ENCODE data around the gene PRRT1B. TPM values are rescaled to one million over a fixed set of nuclear protein-coding genes. Genes with fewer than 3 reads are reported as not detected.
"Not testable (repeated sequence)": the region's sequence is repeated elsewhere in the genome, so short reads cannot be mapped to it uniquely, and the experiment has no call there.

Gene PRRT1B
- total RNA-seq, 1 donor from 2014 or later: not detected

DNA sequence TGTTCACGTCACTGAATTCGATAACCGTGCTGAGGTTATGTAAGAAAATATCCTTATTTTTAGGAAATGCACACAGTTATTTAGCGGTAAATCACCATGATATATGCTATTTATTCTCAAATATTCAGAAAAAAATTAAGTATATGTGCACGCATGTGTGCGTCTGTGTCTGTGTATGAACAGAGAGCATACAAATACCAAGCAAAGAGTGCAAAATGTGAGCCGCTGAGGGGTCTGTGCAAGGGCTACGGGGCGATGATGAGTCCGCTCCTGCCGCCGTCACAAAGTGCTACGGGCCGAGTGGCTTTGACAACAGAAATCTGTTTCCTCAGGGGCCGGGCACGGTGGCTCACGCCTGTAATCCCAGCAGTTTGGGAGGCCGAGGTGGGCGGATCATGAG is 7.4 kb upstream of the PRRT1B start:
- no peak for DNase-seq (ENCODE audit: low spot score in 2 of 2, unreplicated experiment in 2 of 2)
- Mint-ChIP-seq H3K9me3 (peaks cover 7% of the 10 kb centered on the region), H3K27ac (no peak overlapping the region), H3K27me3 (ENCODE audit: low read depth) (no peaks in the 10 kb centered on the region), H3K4me3 (no peak overlapping the region), H3K36me3 (no peaks in the 10 kb centered on the region), H3K4me1 (no peaks in the 10 kb centered on the region)
- TF ChIP-seq, protein P1, sequence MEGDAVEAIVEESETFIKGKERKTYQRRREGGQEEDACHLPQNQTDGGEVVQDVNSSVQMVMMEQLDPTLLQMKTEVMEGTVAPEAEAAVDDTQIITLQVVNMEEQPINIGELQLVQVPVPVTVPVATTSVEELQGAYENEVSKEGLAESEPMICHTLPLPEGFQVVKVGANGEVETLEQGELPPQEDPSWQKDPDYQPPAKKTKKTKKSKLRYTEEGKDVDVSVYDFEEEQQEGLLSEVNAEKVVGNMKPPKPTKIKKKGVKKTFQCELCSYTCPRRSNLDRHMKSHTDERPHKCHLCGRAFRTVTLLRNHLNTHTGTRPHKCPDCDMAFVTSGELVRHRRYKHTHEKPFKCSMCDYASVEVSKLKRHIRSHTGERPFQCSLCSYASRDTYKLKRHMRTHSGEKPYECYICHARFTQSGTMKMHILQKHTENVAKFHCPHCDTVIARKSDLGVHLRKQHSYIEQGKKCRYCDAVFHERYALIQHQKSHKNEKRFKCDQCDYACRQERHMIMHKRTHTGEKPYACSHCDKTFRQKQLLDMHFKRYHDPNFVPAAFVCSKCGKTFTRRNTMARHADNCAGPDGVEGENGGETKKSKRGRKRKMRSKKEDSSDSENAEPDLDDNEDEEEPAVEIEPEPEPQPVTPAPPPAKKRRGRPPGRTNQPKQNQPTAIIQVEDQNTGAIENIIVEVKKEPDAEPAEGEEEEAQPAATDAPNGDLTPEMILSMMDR (IDR thresholded peaks at IDR 0.05; ENCODE audit: unreplicated experiment): no peak

DNA sequence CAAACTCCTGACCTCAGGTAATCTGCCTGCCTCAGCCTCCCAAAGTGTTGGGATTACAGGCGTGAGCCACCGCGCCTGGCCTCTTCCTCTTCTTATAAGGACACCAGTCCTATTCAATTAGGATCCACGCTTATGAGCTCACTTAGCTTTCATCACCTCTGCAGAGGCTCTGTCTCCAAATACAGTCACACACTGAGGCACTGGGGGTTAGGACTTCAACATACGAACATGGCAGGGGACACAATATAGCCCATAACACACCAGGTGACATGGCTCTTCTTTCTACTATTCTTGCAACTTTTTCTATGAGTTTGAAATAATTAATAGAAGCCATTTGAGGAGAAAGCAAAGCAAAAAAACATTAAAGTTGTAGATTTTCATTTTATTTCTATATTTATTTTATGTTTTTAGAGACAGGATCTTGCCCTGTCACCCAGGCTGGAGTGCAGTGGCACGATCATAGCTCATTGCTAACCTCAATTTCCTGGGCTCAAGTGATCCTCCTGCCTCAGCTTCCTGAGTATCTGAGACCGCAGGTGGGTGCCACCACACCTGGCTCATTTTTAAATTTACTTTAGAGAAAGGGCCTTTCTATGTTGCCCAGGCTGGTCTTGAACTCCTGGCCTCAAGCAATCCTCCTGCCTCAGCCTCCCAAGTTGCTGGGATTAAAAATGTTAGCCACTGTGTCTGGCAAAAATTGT is 6.0 kb upstream of the PRRT1B start:
- Mint-ChIP-seq H3K27ac (no peak overlapping the region), H3K27me3 (ENCODE audit: low read depth) (no peaks in the 10 kb centered on the region), H3K36me3 (peaks cover 6% of the 10 kb centered on the region), H3K4me3 (no peak overlapping the region), H3K4me1 (no peaks in the 10 kb centered on the region), H3K9me3 (peaks cover 15% of the 10 kb centered on the region)
- TF ChIP-seq, protein P1 (IDR thresholded peaks at IDR 0.05; ENCODE audit: unreplicated experiment): no peak
- DNase-seq (ENCODE audit: low spot score in 2 of 2, unreplicated experiment in 2 of 2): no peak

DNA sequence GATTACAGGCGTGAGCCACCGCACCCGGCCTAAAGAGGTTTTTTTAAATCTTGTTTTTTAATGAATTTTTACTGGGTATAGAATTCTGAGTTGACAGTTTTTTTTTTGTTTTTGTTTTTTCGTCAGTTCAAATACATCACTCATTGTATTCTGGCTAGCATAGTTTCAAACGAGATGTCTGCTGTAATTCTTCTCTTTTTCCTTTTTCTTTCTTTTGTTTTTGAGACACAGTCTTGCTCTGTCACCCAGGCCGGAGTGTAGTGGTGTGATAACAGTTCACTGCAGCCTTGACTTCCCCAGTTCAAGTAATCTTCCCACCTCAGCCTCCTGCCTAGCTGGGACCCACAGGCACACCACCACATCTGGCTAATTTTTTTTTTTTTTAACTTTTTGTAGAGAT is 2.2 kb upstream of the PRRT1B start:
- Mint-ChIP-seq H3K9me3 (peaks cover 18% of the 10 kb centered on the region), H3K27me3 (ENCODE audit: low read depth) (peaks cover 14% of the 10 kb centered on the region), H3K4me1 (no peaks in the 10 kb centered on the region), H3K27ac (no peak overlapping the region), H3K4me3 (no peak overlapping the region), H3K36me3 (peaks cover 8% of the 10 kb centered on the region)
- no peak for DNase-seq (ENCODE audit: low spot score in 2 of 2, unreplicated experiment in 2 of 2)
- TF ChIP-seq, protein P1 (IDR thresholded peaks at IDR 0.05; ENCODE audit: unreplicated experiment): no peak

DNA sequence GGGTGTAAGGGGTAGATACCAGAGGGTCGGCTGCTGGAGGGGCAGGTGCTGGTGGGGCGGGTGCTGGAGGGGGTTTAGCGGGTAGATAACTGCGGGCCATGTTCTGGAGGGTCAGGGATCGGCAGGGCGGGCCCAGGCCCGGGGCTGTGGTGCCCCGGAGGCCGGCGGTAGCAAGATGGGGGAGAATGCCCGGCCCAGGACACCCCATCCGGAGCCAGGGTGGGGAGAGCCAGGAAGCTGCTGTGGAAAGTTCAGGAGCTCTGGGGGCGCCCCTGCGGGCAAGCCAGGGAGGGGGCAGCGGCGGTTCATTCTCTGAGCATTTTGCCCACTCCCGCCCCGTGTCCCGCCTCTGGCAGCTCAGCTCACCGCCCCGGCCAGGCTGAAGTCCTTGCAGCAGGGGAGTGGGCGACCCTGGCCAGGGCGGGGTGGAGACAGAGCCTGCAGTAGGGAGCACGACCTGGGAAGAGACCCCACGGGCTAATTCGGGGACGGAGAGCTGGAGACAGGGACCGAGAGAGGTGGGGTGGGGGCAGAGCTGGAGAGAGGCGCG is 538 bp downstream of the PRRT1B start:
- TF ChIP-seq, protein P1 (IDR thresholded peaks at IDR 0.05; ENCODE audit: unreplicated experiment): no peak
- peaks cover 18% of the 10 kb centered on the region for H3K9me3 Mint-ChIP-seq
- H3K27me3 Mint-ChIP-seq (ENCODE audit: low read depth): peaks cover 25% of the 10 kb centered on the region
- H3K36me3 Mint-ChIP-seq: peaks cover 8% of the 10 kb centered on the region
- H3K4me3 Mint-ChIP-seq: peak overlapping the region; percentile 17
- H3K27ac Mint-ChIP-seq: no peak overlapping the region
- H3K4me1 Mint-ChIP-seq: no peaks in the 10 kb centered on the region
- DNase-seq (ENCODE audit: low spot score in 2 of 2, unreplicated experiment in 2 of 2): no peak

DNA sequence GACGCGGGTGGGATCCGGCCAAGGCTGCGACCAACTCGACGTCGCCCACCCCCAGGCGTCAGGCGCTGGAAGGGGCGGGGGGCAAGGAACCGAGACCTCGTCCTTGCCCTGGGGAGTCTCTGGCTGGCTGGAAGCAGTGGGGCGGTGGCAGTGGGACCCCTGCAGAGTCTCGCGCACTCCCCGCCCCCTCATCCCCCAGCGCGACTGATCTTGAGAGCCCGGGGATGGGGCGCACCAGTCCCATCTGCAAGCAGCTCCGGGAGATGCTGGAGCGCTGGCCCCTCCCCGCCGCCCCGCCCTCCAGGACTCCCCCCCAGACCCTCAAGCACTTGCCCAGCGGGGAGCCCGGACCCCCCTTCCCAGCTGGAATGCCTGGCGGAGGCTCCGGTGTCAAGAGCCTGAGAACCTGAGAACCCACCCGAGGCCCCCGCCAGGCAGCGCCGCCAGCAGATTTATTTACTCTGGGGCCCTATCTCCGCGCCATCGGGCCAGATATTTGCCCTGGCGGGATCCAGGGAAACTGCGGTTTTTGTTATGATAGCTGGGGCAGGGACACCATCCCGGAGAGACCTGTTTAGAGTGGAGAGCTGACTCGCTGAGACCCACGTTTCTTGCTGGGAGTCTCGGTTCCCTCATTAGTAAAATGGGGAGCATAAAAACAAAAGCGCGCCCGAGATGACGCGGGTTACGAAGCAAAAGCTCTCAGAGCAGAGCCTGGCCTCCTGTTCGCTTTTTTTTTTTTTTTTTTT is 1.2 kb downstream of the PRRT1B start:
- DNase-seq (ENCODE audit: low spot score in 2 of 2, unreplicated experiment in 2 of 2): no peak
- Mint-ChIP-seq H3K27ac (no peak overlapping the region), H3K4me3 (peak overlapping the region; percentile 19), H3K4me1 (no peaks in the 10 kb centered on the region), H3K27me3 (ENCODE audit: low read depth) (peaks cover 27% of the 10 kb centered on the region), H3K9me3 (peaks cover 18% of the 10 kb centered on the region), H3K36me3 (peaks cover 8% of the 10 kb centered on the region)
- TF ChIP-seq, protein P1 (IDR thresholded peaks at IDR 0.05; ENCODE audit: unreplicated experiment): no peak

DNA sequence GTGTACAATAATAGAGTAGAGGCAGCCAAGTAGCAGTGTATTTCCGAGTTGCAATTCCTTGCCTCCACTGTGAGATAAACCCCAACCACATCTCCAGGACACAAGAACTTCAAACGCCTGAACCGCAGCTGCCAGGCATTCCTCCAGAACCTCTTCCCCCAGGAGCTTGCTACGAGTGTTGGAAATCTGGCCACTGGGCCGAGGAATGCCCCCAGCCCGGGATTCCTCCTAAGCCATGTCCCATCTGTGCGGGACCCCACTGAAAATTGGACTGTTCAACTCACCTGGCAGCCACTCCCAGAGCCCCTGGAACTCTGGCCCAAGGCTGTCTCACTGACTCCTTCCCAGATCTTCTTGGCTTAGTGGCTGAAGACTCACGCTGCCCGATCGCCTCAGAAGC is 3.9 kb downstream of the PRRT1B start:
- not testable (repeated sequence) for DNase-seq (ENCODE audit: low spot score in 2 of 2, unreplicated experiment in 2 of 2); H3K36me3 Mint-ChIP-seq; H3K4me3 Mint-ChIP-seq; H3K4me1 Mint-ChIP-seq; H3K9me3 Mint-ChIP-seq; H3K27ac Mint-ChIP-seq
- peaks cover 49% of the 10 kb centered on the region for H3K27me3 Mint-ChIP-seq (ENCODE audit: low read depth)

DNA sequence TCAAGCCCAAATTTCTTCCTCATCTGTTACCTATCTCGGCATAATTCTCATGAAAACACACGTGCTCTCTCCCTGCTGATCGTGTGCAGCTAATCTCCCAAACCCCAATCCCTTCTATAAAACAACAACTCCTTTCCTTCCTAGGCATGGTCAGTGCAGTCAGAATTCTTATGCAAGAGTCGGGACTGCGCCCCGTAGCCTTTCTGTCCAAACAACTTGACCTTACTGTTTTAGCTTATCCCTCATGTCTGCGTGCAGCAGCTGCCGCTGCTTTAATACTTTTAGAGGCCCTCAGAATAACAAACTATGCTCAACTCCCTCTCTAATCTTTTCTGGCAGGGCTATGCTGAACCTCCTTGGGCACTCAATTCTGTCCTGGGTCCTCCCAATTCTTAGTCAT is 5.1 kb downstream of the PRRT1B start:
- H3K27ac Mint-ChIP-seq; H3K36me3 Mint-ChIP-seq; DNase-seq (ENCODE audit: low spot score in 2 of 2, unreplicated experiment in 2 of 2); H3K4me3 Mint-ChIP-seq; H3K9me3 Mint-ChIP-seq; H3K4me1 Mint-ChIP-seq: not testable (repeated sequence)
- H3K27me3 Mint-ChIP-seq (ENCODE audit: low read depth): peaks cover 56% of the 10 kb centered on the region
